HL-60 (cell line): ENCODE results near the gene HSD17B3.

Experiments
- CTCF ChIP-seq: IDR thresholded peaks from one replicate; pipeline ENCODE4 v1.5.1; 2011; ENCODE audit warnings: low read length, control low read depth, inconsistent platforms; ENCODE audit not compliant: insufficient read depth
- GABPA ChIP-seq: IDR thresholded peaks from 2 replicates; pipeline ENCODE4 v1.6.1; 2012; ENCODE audit warnings: low read depth
- POLR2AphosphoS5 ChIP-seq: IDR thresholded peaks from 2 replicates; pipeline ENCODE4 v1.6.1; 2012; ENCODE audit warnings: low read depth
- SPI1 ChIP-seq: IDR thresholded peaks from 2 replicates; pipeline ENCODE4 v1.6.1; 2012; ENCODE audit warnings: low read depth, mild to moderate bottlenecking, borderline replicate concordance

DNA sequence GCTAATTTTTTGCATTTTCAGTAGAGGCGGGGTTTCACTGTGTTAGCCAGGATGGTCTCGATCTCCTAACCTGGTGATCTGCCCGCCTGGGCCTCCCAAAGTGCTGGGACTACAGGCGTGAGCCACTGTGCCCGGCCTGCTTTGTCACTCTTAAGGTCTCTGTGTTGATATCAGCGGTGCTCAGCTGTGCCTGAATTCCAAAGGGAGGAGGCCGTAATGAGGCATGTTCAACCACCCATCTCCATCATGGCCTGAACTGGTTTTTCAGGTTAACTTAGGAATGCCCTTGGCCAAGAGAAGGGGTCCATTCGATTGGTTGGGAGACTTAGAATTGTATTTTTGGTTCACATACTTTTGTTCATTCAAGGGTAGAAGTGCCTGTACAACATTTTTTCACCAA is 22.0 kb downstream of the HSD17B3 start:
- TF ChIP-seq CTCF, result no peak
- no peak for TF ChIP-seq GABPA
- TF ChIP-seq POLR2AphosphoS5, result no peak
- no peak for TF ChIP-seq SPI1
